NCI-H82 treated with DMSO at 0.1 percent for 48 hours (cell line): ENCODE results near the gene DDX49.
"Not testable (repeated sequence)": the region's sequence is repeated elsewhere in the genome, so short reads cannot be mapped to it uniquely, and the experiment has no call there.

Experiments
- DNase-seq: peaks from one replicate; lab custom pipeline; 2025; ENCODE audit not compliant: unreplicated experiment; lab: John Stamatoyannopoulos, UW

DDX49 gene

GRCh38 chr19:18941628-18942354 is 22.3 kb downstream of the DDX49 start:
- no peak for DNase-seq

DNA sequence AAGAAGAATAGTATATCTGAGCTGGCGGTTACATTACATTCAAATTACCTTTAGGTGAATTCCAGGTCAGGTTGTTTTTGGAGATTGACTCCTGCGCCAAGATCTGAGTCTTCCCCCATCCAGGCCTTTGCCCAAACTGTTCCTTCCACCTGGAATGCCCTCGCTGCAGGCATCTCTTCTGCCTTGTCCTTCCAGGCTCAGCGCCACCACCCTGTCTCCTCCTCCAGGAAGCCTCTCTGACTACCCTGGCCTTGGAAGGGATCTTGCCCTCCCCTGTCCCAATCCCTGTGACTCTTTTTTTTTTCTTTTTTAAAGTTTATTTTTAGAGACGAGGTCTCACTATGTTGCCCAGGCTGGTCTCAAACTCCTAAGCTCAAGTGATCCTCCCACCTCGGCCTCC is 23.2 kb downstream of the DDX49 start:
- no peak for DNase-seq

- DNase-seq = no peak
Observed at GRCh38 chr19:18943465-18943864, 23.9 kb downstream of the DDX49 start.

- DNase-seq = no peak
Observed at GRCh38 chr19:18945297-18945696, 25.8 kb downstream of the DDX49 start.

- no peak for DNase-seq
Observed at GRCh38 chr19:18946335-18946734, 26.8 kb downstream of the DDX49 start.

GRCh38 chr19:18946918-18947317 is 27.4 kb downstream of the DDX49 start:
- no peak for DNase-seq

DNA sequence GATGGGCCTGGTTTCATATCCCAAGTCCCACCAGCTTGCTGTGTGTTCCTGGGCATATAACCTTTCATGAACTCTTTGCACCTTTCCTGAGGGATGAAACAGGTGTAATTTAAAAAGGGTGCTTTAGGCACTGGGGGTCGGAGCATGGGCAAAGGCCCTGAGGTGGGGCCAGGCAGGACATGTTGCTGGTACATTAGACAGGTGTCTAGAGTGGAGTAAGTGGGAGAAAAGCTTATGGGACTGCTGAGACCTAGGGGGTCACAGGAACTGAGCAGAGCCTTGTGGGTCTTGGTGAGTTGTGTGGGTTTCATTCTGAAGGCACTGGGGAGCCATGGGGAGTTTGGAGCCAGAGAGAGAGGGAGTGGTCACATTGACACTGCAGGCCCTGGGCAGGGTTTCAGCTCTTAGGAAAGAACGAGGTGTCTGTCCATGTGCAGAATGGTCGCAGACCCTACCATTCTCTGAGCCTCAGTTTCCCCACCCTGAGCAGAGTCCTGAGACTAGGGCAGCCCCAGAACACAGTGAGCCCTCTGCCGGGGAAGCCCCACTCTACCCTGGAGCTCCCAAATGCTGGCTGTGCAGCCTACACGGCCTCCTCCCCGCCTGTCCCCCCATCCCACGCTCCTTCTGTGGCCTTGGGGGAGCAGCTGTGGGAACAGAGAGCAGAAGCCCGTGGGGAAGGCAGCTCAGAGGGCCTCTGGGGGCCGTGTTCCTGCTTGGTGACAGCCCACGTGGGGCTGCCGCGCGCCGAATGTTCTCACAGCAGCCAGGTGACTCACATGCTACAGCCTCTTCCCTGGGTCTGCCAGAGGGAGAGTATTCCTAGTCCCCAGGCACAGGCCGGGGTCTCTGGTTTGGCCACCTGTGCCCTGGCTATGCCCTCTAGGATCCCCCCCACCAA is 28.8 kb downstream of the DDX49 start:
- DNase-seq = no peak

- no peak for DNase-seq
Observed at GRCh38 chr19:18948976-18949356, 29.5 kb downstream of the DDX49 start.

DNA sequence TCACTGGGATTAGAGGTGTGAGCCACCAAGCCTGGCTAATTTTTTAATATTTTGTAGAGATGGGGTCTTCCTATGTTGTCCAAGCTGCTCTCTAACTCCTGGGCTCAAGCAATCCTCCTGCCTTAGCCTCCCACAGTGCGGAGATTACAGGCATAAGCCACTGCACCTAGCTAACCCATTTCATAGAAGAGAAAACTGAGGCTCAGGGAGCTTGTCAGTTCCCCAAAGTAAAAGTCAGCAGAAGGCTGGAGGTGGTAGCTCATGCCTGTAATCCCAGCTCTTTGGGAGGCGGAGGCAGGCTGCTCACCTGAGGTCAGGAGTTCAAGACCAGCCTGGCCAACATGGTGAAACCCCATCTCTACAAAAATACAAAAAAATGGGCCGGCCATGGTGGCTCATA is 30.3 kb downstream of the DDX49 start:
- DNase-seq = no peak

DNA sequence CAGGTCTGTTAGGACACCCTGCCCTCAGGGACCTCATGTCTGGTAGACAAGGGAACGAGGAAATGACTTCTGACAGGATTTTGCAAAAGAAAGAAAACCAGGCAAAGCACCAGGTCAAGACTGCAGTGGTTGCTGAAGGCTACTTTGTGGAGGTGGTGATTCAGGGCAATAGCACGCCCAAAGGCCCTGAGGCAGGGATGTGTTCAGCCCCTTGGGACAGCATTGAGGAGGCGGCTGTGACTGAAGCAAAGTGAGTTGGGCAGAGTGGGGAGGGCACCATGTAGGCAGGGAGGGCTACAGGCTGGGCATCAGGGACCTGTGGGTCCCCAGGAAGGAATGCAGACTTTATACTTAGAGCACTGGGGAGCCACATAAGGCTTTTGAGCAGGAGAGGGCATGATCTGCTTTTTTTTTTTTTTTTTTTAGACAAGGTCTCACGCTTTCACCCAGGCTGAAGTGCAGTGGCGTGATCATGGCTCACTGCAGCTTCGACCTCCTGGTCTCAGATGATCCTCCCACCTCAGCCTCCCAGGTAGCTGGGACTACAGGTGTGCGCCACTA is 32.3 kb downstream of the DDX49 start:
- no peak for DNase-seq

DNA sequence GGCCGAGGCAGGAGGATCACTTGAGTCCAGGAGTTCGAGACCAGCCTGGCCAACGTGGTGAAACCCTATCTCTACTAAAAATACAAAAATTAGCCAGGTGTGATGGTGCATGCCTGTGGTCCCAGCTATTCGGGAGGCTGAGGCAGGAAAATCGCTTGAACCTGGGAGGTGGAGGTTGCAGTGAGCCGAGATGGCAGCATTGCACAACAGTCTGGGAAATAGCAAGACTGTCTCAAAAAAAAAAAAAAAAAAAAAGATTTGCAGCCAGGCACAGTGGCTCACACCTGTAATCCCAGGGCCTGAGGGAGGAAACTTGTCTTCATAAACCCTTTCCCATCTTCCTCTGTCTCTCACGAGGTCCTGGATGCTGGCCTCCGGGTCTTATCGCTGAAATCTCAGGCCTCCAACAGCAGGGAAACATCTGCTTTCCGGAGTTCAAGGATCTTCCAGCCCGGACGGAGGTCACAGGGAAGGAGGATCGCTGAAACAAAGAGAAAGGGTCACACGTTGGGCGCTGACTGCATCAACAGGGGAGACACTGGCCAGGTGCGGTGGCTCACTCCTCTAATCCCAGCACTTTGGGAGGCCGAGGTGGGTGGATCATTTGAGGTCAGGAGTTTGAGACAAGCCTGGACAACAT is 33.0 kb downstream of the DDX49 start:
- DNase-seq = not testable (repeated sequence)

- DNase-seq = no peak
Observed at GRCh38 chr19:18954094-18954493, 34.6 kb downstream of the DDX49 start.

DNA sequence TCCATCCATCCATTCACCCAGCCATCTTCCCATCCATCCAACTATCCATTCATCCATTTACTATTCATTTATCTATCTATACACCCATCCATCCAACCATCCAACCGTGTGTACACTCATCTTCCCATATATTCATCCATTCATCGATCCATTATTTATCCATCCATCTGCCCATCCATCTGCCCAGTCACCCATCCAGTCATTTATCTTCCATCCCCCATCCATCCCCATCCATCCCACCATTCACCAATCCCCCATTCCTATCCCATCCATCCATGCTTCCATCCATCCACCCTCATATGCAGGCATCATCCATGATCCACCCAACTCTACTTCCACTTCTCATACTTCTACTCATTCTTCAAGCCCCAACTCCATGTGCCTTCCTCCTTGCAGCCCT is 35.5 kb downstream of the DDX49 start:
- DNase-seq = no peak

DNA sequence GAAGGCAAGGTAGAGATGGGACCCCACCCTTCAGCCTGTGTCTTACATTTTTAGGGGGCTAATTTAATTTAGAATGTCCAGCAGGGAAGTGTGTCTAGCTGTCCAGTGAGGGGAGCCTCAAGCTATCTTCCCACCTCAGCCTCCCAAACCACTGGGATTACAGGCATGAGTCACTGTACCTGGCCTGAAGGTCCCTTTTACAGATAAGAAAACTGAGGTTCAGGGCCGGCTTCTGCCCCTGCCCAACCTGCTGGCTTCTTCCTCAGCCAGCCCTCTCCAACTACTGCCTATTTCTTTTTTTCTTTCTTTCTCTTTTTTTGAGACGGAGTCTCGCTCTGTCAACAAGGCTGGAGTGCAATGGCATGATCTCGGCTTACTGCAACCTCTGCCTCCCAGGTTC is 40.9 kb downstream of the DDX49 start:
- no peak for DNase-seq

- no peak for DNase-seq
Observed at GRCh38 chr19:18961767-18962620, 42.5 kb downstream of the DDX49 start.

- no peak for DNase-seq
Observed at GRCh38 chr19:18964121-18964520, 44.6 kb downstream of the DDX49 start.

DNA sequence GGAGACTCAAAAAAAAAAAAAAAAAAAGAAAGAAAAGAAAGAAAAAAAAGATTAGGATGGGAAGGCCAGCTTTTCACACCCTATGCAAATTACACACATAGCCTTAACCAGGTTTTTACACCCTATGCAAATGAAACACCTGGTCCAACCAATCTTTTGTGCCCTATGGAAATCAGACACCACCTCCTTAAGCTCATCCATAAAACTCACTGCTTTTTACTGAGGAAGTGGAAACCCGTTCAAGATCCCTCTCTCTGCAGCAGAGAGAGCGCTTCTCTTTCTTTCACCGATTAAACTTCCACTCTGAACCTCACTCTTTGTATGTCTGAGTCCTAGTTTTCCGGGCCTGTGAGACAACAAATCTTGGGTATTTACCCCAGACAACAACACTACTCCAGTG is 46.8 kb downstream of the DDX49 start:
- no peak for DNase-seq

- DNase-seq = no peak
Observed at GRCh38 chr19:18967358-18968146, 48.0 kb downstream of the DDX49 start.

DNA sequence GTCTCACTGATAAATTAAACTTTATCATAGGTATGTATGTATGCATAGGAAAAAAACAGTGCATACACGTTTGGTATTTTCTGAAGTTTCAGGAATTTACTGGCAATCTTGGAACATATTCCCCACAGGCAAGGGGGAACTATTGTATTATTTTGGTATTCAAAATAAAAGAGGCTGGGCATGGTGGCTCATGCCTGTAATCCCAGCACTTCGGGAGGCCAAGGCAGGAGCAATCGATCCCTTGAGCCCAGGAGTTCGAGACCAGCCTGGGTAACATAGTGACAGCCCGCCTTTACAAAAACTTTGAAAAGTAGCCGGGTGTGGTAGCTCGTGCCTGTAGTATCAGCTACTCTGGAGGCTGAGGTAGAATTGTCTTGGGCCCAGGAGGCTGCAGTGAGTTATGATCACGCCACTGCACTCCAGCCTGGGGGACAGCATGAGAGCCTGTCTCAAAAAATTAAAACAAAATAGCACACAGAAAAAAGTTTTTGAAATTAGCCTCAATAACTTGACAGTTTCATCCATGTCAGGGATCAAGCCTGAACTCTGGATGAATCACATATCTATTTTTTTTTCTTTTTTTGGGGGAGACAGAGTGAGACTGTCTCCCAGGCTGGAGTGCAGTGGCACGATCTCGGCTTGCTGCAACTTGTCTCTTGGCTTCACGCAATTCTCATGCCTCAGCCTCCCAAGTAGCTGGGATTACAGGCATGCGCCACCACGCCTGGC is 50.6 kb downstream of the DDX49 start:
- DNase-seq = no peak
